ENCODE measurements around the gene GRAMD1B.
A peak's percentile ranks its signal among the peaks of the same experiment; 100 is the strongest.

The GRAMD1B gene

GRCh38 chr11:123429913-123430720 lies at the start of gene GRAMD1B:
GRAMD1B (plus strand) TSS chr11:123430269; CDS start chr11:123430793, 524 bp downstream.
- Histone ChIP-seq H3K4me3 (ENCODE audit: low read length) (peak within 1 kb of the TSS; percentile 87), H3K4me1 (ENCODE audit: insufficient read depth, low read length) (peaks cover 26% of the 10 kb centered on the region; the same call in 1 of the 2 replicates), H3K36me3 (ENCODE audit: insufficient read depth, low read depth, low read length) (no peaks in the 10 kb centered on the region), H3K9ac (ENCODE audit: low read depth, low read length) (peak within 1 kb of the TSS; percentile 72), H3K27ac (ENCODE audit: low read length) (no peak within 1 kb of the TSS), H3K27me3 (ENCODE audit: insufficient read depth, low read length) (peaks cover 53% of the 10 kb centered on the region), H3K9me3 (ENCODE audit: insufficient read depth, low read depth, low read length) (no peaks in the 10 kb centered on the region)

- H3K4me3 ChIP-seq (ENCODE audit: low read length) = no peak overlapping the region
- no peak overlapping the region for H3K27ac ChIP-seq (ENCODE audit: low read length)
- no peaks in the 10 kb centered on the region for H3K27me3 ChIP-seq (ENCODE audit: insufficient read depth, low read length)
- H3K4me1 ChIP-seq (ENCODE audit: insufficient read depth, low read length) = peaks cover 27% of the 10 kb centered on the region
- no peaks in the 10 kb centered on the region for H3K9me3 ChIP-seq (ENCODE audit: insufficient read depth, low read depth, low read length)
- no peak overlapping the region for H3K9ac ChIP-seq (ENCODE audit: low read depth, low read length)
- no peaks in the 10 kb centered on the region for H3K36me3 ChIP-seq (ENCODE audit: insufficient read depth, low read depth, low read length)
Measured at GRCh38 chr11:123381149-123381548, 48.9 kb upstream of the GRAMD1B start.

GRCh38 chr11:123381817-123382554 lies 48.1 kb upstream of the GRAMD1B start:
- Histone ChIP-seq H3K4me1 (ENCODE audit: insufficient read depth, low read length) (peaks cover 19% of the 10 kb centered on the region), H3K27me3 (ENCODE audit: insufficient read depth, low read length) (no peaks in the 10 kb centered on the region), H3K9ac (ENCODE audit: low read depth, low read length) (no peak overlapping the region), H3K4me3 (ENCODE audit: low read length) (no peak overlapping the region), H3K9me3 (ENCODE audit: insufficient read depth, low read depth, low read length) (no peaks in the 10 kb centered on the region), H3K27ac (ENCODE audit: low read length) (no peak overlapping the region), H3K36me3 (ENCODE audit: insufficient read depth, low read depth, low read length) (no peaks in the 10 kb centered on the region)

GRCh38 chr11:123382555-123383074 lies 47.5 kb upstream of the GRAMD1B start:
- H3K4me3 ChIP-seq (ENCODE audit: low read length) = no peak overlapping the region
- H3K27ac ChIP-seq (ENCODE audit: low read length) = no peak overlapping the region
- H3K27me3 ChIP-seq (ENCODE audit: insufficient read depth, low read length) = no peaks in the 10 kb centered on the region
- no peaks in the 10 kb centered on the region for H3K9me3 ChIP-seq (ENCODE audit: insufficient read depth, low read depth, low read length)
- H3K9ac ChIP-seq (ENCODE audit: low read depth, low read length) = no peak overlapping the region
- peaks cover 13% of the 10 kb centered on the region for H3K4me1 ChIP-seq (ENCODE audit: insufficient read depth, low read length)
- H3K36me3 ChIP-seq (ENCODE audit: insufficient read depth, low read depth, low read length) = no peaks in the 10 kb centered on the region

GRCh38 chr11:123384116-123384515 lies 46.0 kb upstream of the GRAMD1B start:
- Histone ChIP-seq H3K9ac (ENCODE audit: low read depth, low read length) (no peak overlapping the region), H3K27me3 (ENCODE audit: insufficient read depth, low read length) (no peaks in the 10 kb centered on the region), H3K4me3 (ENCODE audit: low read length) (no peak overlapping the region), H3K4me1 (ENCODE audit: insufficient read depth, low read length) (no peaks in the 10 kb centered on the region), H3K27ac (ENCODE audit: low read length) (no peak overlapping the region), H3K9me3 (ENCODE audit: insufficient read depth, low read depth, low read length) (no peaks in the 10 kb centered on the region), H3K36me3 (ENCODE audit: insufficient read depth, low read depth, low read length) (no peaks in the 10 kb centered on the region)

- Histone ChIP-seq H3K4me1 (ENCODE audit: insufficient read depth, low read length) (no peaks in the 10 kb centered on the region), H3K4me3 (ENCODE audit: low read length) (no peak overlapping the region), H3K9ac (ENCODE audit: low read depth, low read length) (no peak overlapping the region), H3K36me3 (ENCODE audit: insufficient read depth, low read depth, low read length) (no peaks in the 10 kb centered on the region), H3K9me3 (ENCODE audit: insufficient read depth, low read depth, low read length) (no peaks in the 10 kb centered on the region), H3K27ac (ENCODE audit: low read length) (no peak overlapping the region), H3K27me3 (ENCODE audit: insufficient read depth, low read length) (no peaks in the 10 kb centered on the region; the same call in 1 of the 2 replicates)
Measured at GRCh38 chr11:123386796-123387510, 43.1 kb upstream of the GRAMD1B start.

- H3K36me3 ChIP-seq (ENCODE audit: insufficient read depth, low read depth, low read length) = no peaks in the 10 kb centered on the region
- H3K9ac ChIP-seq (ENCODE audit: low read depth, low read length) = no peak overlapping the region
- H3K27ac ChIP-seq (ENCODE audit: low read length) = no peak overlapping the region
- H3K9me3 ChIP-seq (ENCODE audit: insufficient read depth, low read depth, low read length) = no peaks in the 10 kb centered on the region
- no peaks in the 10 kb centered on the region for H3K4me1 ChIP-seq (ENCODE audit: insufficient read depth, low read length)
- no peak overlapping the region for H3K4me3 ChIP-seq (ENCODE audit: low read length)
- H3K27me3 ChIP-seq (ENCODE audit: insufficient read depth, low read length) = no peaks in the 10 kb centered on the region; the same call in 1 of the 2 replicates
Measured at GRCh38 chr11:123388640-123389039, 41.4 kb upstream of the GRAMD1B start.

- Histone ChIP-seq H3K9me3 (ENCODE audit: insufficient read depth, low read depth, low read length) (no peaks in the 10 kb centered on the region), H3K4me3 (ENCODE audit: low read length) (no peak overlapping the region), H3K27me3 (ENCODE audit: insufficient read depth, low read length) (no peaks in the 10 kb centered on the region; the same call in 1 of the 2 replicates), H3K36me3 (ENCODE audit: insufficient read depth, low read depth, low read length) (no peaks in the 10 kb centered on the region), H3K4me1 (ENCODE audit: insufficient read depth, low read length) (no peaks in the 10 kb centered on the region), H3K9ac (ENCODE audit: low read depth, low read length) (no peak overlapping the region), H3K27ac (ENCODE audit: low read length) (no peak overlapping the region)
Measured at GRCh38 chr11:123390146-123390545, 39.9 kb upstream of the GRAMD1B start.

GRCh38 chr11:123391646-123392348 lies 38.3 kb upstream of the GRAMD1B start:
- H3K36me3 ChIP-seq (ENCODE audit: insufficient read depth, low read depth, low read length) = no peaks in the 10 kb centered on the region
- H3K4me3 ChIP-seq (ENCODE audit: low read length) = no peak overlapping the region
- no peaks in the 10 kb centered on the region for H3K4me1 ChIP-seq (ENCODE audit: insufficient read depth, low read length)
- H3K9me3 ChIP-seq (ENCODE audit: insufficient read depth, low read depth, low read length) = no peaks in the 10 kb centered on the region
- no peaks in the 10 kb centered on the region; the same call in 1 of the 2 replicates for H3K27me3 ChIP-seq (ENCODE audit: insufficient read depth, low read length)
- no peak overlapping the region for H3K9ac ChIP-seq (ENCODE audit: low read depth, low read length)
- no peak overlapping the region for H3K27ac ChIP-seq (ENCODE audit: low read length)

GRCh38 chr11:123392431-123392830 lies 37.6 kb upstream of the GRAMD1B start:
- Histone ChIP-seq H3K27ac (ENCODE audit: low read length) (no peak overlapping the region), H3K4me3 (ENCODE audit: low read length) (no peak overlapping the region), H3K36me3 (ENCODE audit: insufficient read depth, low read depth, low read length) (no peaks in the 10 kb centered on the region), H3K9me3 (ENCODE audit: insufficient read depth, low read depth, low read length) (no peaks in the 10 kb centered on the region), H3K4me1 (ENCODE audit: insufficient read depth, low read length) (no peaks in the 10 kb centered on the region), H3K27me3 (ENCODE audit: insufficient read depth, low read length) (no peaks in the 10 kb centered on the region; the same call in 1 of the 2 replicates), H3K9ac (ENCODE audit: low read depth, low read length) (no peak overlapping the region)

GRCh38 chr11:123392844-123393243 lies 37.2 kb upstream of the GRAMD1B start:
- H3K9me3 ChIP-seq (ENCODE audit: insufficient read depth, low read depth, low read length) = no peaks in the 10 kb centered on the region
- H3K36me3 ChIP-seq (ENCODE audit: insufficient read depth, low read depth, low read length) = no peaks in the 10 kb centered on the region
- H3K4me1 ChIP-seq (ENCODE audit: insufficient read depth, low read length) = no peaks in the 10 kb centered on the region
- H3K9ac ChIP-seq (ENCODE audit: low read depth, low read length) = no peak overlapping the region
- H3K27me3 ChIP-seq (ENCODE audit: insufficient read depth, low read length) = no peaks in the 10 kb centered on the region; the same call in 1 of the 2 replicates
- no peak overlapping the region for H3K27ac ChIP-seq (ENCODE audit: low read length)
- no peak overlapping the region for H3K4me3 ChIP-seq (ENCODE audit: low read length)
